ENCODE measurements around the gene PRR19.

DNA sequence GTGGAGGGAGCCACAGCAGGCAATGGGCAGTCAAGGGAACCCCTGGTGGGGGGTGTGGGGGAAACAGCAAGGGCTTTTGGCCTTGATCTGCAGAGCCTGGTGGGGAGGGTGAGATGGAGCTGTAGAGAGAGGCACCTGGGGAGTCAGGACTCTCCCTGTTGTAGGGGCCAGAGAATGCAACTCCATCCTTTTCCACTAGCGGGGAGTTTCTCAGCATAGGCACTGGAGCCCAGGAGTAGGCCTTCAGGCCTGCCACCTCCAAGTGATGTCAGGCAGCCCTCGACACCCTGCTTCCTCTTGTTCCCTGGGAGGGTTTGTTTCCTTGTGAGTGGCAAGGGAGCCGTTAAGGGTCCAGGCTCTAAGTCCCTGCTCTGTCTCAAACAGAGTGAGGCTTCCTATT, 48.5 kb downstream of the PRR19 start:
- TF ChIP-seq, protein P1, sequence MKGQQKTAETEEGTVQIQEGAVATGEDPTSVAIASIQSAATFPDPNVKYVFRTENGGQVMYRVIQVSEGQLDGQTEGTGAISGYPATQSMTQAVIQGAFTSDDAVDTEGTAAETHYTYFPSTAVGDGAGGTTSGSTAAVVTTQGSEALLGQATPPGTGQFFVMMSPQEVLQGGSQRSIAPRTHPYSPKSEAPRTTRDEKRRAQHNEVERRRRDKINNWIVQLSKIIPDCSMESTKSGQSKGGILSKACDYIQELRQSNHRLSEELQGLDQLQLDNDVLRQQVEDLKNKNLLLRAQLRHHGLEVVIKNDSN (IDR thresholded peaks at IDR 0.05): no peak
- TF ChIP-seq, protein P2, sequence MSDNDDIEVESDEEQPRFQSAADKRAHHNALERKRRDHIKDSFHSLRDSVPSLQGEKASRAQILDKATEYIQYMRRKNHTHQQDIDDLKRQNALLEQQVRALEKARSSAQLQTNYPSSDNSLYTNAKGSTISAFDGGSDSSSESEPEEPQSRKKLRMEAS (IDR thresholded peaks at IDR 0.05): no peak
- no peak for TF ChIP-seq EP300 (IDR thresholded peaks at IDR 0.05; ENCODE audit: borderline replicate concordance)
- TF ChIP-seq, protein P3, sequence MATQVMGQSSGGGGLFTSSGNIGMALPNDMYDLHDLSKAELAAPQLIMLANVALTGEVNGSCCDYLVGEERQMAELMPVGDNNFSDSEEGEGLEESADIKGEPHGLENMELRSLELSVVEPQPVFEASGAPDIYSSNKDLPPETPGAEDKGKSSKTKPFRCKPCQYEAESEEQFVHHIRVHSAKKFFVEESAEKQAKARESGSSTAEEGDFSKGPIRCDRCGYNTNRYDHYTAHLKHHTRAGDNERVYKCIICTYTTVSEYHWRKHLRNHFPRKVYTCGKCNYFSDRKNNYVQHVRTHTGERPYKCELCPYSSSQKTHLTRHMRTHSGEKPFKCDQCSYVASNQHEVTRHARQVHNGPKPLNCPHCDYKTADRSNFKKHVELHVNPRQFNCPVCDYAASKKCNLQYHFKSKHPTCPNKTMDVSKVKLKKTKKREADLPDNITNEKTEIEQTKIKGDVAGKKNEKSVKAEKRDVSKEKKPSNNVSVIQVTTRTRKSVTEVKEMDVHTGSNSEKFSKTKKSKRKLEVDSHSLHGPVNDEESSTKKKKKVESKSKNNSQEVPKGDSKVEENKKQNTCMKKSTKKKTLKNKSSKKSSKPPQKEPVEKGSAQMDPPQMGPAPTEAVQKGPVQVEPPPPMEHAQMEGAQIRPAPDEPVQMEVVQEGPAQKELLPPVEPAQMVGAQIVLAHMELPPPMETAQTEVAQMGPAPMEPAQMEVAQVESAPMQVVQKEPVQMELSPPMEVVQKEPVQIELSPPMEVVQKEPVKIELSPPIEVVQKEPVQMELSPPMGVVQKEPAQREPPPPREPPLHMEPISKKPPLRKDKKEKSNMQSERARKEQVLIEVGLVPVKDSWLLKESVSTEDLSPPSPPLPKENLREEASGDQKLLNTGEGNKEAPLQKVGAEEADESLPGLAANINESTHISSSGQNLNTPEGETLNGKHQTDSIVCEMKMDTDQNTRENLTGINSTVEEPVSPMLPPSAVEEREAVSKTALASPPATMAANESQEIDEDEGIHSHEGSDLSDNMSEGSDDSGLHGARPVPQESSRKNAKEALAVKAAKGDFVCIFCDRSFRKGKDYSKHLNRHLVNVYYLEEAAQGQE (IDR thresholded peaks at IDR 0.05; ENCODE audit: low read depth): no peak
